Neural crest cell (in vitro differentiated cells): ENCODE measurements around the gene SUGCT. TPM values are rescaled to one million over a fixed set of nuclear protein-coding genes. Genes with fewer than 3 reads are reported as not detected.

Experiments used
- DNase-seq: peaks from one replicate; pipeline ENCODE4 v3.0.0; 2021; ENCODE audit warnings: low read depth, mixed read lengths, low spot score
- H3K27ac Mint-ChIP-seq: one replicate; pipeline ENCODE4 v1.8.0; 2021; ENCODE audit warnings: mild to moderate bottlenecking, mixed read lengths; ENCODE audit not compliant: unreplicated experiment
- H3K27me3 Mint-ChIP-seq: 2 replicates; pipeline ENCODE4 v1.8.0; 2021; ENCODE audit warnings: low read depth, mild to moderate bottlenecking, mixed read lengths
- H3K36me3 Mint-ChIP-seq: 2 replicates; pipeline ENCODE4 v1.8.0; 2021; ENCODE audit warnings: low read depth, mild to moderate bottlenecking, mixed read lengths
- H3K4me1 Mint-ChIP-seq: 2 replicates; pipeline ENCODE4 v1.8.0; 2021; ENCODE audit warnings: mixed read lengths
- H3K4me3 Mint-ChIP-seq: one replicate; pipeline ENCODE4 v1.8.0; 2021; ENCODE audit warnings: mild to moderate bottlenecking, mixed read lengths
- H3K9me3 Mint-ChIP-seq: 2 replicates; pipeline ENCODE4 v1.8.0; 2021; ENCODE audit warnings: mixed read lengths
- total RNA-seq: library from RNA; stranded (reverse); gene quantifications from 2 replicates; pipeline ENCODE4 v1.2.1, GENCODE V29; 2021
- TF ChIP-seq, protein P1 (sequence below): fragments of 200-600 bp; sonication (generic); conservative IDR thresholded peaks from 2 replicates; pipeline ENCODE4 v1.5.0; 2021; ENCODE audit warnings: antibody characterized with exemption, mild to moderate bottlenecking

SUGCT gene
- total RNA-seq, 1 donor from 2014 or later = 5.9 TPM

DNA sequence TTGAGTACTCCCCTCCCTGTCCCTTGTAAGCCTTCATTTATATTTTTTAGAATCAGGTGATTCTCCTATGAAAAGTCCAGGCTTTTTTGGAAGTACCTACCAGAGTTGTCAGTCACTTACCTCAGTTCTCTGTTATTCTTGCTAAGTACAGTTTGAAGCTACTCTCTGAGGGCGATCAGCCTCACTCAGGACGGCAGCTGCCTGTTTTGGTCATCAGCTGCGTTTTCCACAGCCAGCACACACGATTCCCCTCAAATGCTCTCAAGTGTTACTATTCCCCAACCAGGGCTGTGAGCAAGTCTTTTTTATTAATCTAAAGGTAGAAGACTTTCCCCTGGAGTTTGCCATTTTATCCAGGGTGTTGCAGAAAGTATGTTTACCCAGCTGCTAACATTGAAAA is 328.6 kb downstream of the SUGCT start:
- TF ChIP-seq, protein P1, sequence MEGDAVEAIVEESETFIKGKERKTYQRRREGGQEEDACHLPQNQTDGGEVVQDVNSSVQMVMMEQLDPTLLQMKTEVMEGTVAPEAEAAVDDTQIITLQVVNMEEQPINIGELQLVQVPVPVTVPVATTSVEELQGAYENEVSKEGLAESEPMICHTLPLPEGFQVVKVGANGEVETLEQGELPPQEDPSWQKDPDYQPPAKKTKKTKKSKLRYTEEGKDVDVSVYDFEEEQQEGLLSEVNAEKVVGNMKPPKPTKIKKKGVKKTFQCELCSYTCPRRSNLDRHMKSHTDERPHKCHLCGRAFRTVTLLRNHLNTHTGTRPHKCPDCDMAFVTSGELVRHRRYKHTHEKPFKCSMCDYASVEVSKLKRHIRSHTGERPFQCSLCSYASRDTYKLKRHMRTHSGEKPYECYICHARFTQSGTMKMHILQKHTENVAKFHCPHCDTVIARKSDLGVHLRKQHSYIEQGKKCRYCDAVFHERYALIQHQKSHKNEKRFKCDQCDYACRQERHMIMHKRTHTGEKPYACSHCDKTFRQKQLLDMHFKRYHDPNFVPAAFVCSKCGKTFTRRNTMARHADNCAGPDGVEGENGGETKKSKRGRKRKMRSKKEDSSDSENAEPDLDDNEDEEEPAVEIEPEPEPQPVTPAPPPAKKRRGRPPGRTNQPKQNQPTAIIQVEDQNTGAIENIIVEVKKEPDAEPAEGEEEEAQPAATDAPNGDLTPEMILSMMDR = no peak
- no peak overlapping the region for H3K27ac Mint-ChIP-seq

DNA sequence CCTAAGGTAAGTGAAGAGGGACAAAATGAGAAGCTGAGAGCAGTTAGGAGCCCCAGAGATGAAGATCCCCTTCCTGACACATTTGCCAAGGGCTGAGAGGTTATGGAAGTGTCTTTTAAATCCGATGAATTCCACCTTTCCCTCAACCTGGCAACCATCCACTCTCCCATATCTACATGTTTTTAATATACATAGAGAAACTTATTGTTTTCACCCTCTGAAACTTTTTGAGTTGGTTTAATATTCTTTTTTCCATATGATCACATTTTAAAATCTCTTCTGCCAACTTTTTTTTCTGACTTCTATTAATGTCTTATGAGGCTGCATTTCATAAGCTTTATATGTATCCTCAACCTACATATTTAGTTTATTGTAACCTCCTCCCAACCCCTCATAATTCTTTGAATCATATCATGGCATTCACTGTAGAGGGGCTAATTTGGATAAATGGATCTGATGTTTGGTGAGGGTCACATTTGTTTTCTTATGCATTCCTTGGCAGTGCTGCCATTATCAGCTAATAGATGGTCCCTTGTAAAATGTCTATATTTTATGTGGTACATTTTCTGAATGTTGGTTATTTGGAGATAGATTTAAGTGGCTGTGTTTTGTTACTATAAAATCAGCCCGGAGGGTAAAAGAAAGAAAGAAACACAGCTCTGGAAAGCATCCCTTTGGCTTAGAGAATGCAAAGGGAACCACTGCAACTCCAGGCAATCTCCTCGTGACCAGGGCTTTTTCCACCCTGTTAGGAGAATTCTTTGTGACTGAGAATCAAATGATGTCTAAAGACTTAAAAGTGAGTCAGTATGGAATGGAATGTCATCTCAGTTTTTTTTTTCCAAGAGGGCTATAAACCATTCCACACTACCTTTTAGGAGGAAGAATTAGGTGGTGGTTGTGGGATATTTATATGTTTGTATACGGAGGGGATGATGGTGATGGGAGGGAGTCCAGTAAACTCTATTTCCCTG is 334.4 kb downstream of the SUGCT start:
- no peaks in the 10 kb centered on the region for H3K9me3 Mint-ChIP-seq
- H3K36me3 Mint-ChIP-seq = no peaks in the 10 kb centered on the region
- no peaks in the 10 kb centered on the region for H3K4me1 Mint-ChIP-seq
- H3K27ac Mint-ChIP-seq = no peak overlapping the region
- DNase-seq = no peak
- TF ChIP-seq, protein P1 = no peak
- no peaks in the 10 kb centered on the region for H3K27me3 Mint-ChIP-seq
- no peak overlapping the region for H3K4me3 Mint-ChIP-seq

More for the DNA sequence above, 328.6 kb downstream of the SUGCT start:
- no peaks in the 10 kb centered on the region for H3K27me3 Mint-ChIP-seq
- H3K9me3 Mint-ChIP-seq = no peaks in the 10 kb centered on the region
- no peaks in the 10 kb centered on the region for H3K36me3 Mint-ChIP-seq
- no peak overlapping the region for H3K4me3 Mint-ChIP-seq
- DNase-seq = no peak
- no peaks in the 10 kb centered on the region for H3K4me1 Mint-ChIP-seq

- H3K4me3 Mint-ChIP-seq = no peak overlapping the region
- H3K27me3 Mint-ChIP-seq = no peaks in the 10 kb centered on the region
- no peak for DNase-seq
- H3K4me1 Mint-ChIP-seq = no peaks in the 10 kb centered on the region
- H3K9me3 Mint-ChIP-seq = no peaks in the 10 kb centered on the region
- no peaks in the 10 kb centered on the region for H3K36me3 Mint-ChIP-seq
- TF ChIP-seq, protein P1 = no peak
- no peak overlapping the region for H3K27ac Mint-ChIP-seq
These were observed 335.3 kb downstream of the SUGCT start for GRCh38 chr7:40470091-40470592.

GRCh38 chr7:40470817-40471216 is 336.0 kb downstream of the SUGCT start:
- TF ChIP-seq, protein P1 = no peak
- Mint-ChIP-seq H3K27me3 (no peaks in the 10 kb centered on the region), H3K9me3 (no peaks in the 10 kb centered on the region), H3K27ac (no peak overlapping the region), H3K4me3 (no peak overlapping the region), H3K36me3 (no peaks in the 10 kb centered on the region), H3K4me1 (no peaks in the 10 kb centered on the region)
- no peak for DNase-seq

DNA sequence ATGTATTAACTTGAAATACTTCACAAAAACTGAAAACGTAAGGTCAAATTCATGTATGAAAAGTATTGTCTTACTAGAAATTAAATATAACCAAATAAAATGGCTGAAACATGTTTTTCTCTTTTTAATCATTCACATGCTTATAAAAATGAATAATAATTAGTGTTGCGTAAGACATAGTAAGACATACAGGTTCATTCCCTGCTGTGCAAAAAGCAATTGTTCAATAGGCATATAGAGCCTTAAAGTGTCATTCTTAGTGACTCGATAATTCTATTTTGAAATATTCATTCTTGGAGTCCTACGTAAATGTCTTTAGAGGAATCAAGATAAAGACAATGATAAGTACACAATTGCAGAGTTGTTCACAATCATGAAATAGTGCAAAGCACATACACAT is 337.1 kb downstream of the SUGCT start:
- no peak for DNase-seq
- no peaks in the 10 kb centered on the region for H3K4me1 Mint-ChIP-seq
- H3K9me3 Mint-ChIP-seq = no peaks in the 10 kb centered on the region
- no peaks in the 10 kb centered on the region for H3K36me3 Mint-ChIP-seq
- TF ChIP-seq, protein P1 = no peak
- H3K4me3 Mint-ChIP-seq = no peak overlapping the region
- H3K27ac Mint-ChIP-seq = no peak overlapping the region
- H3K27me3 Mint-ChIP-seq = no peaks in the 10 kb centered on the region
